HG03139 (cell line): ENCODE data around the gene SPATA31E1.

ENCODE experiments used
- ATAC-seq: cut with Tn5 transposase; IDR thresholded peaks from one replicate; pipeline ENCODE4 v1.9.1; 2021; ENCODE audit not compliant: unreplicated experiment

Gene SPATA31E1

DNA sequence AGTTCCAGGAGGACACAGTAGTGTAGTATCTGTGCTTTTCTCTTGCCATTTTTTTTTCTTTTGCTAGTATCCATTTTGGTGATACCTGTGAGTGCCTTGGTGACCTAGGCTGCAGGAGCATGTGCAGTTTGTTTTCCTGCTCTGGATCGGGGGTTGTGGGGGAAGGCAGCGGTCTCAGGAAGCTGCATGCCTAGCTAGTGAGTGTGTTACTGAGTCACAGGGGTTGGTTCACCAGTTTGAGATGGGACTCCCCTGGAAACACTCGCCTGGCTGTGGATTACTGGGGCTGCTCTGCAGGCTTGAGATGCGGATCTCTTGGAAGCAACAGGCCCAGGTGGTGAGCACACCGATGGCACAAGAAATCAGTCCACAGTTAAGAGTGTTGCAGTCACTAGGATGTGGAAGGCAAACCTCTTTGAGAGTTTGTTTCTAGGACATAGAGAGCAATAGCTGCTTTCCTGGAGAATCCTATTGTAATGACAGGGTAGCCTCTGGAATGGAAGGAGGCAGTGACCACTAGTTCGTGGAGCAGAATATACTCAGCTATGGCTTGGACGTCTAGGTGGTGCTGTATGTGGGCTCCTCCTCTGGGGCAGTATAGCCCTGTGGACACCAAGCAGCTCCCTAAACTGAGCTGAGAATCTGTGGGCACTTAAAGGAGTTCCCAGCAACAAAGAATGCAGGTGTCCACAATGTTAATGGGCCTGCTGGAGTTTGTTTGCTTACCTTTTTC, 20.0 kb upstream of the SPATA31E1 start:
- ATAC-seq = no peak

DNA sequence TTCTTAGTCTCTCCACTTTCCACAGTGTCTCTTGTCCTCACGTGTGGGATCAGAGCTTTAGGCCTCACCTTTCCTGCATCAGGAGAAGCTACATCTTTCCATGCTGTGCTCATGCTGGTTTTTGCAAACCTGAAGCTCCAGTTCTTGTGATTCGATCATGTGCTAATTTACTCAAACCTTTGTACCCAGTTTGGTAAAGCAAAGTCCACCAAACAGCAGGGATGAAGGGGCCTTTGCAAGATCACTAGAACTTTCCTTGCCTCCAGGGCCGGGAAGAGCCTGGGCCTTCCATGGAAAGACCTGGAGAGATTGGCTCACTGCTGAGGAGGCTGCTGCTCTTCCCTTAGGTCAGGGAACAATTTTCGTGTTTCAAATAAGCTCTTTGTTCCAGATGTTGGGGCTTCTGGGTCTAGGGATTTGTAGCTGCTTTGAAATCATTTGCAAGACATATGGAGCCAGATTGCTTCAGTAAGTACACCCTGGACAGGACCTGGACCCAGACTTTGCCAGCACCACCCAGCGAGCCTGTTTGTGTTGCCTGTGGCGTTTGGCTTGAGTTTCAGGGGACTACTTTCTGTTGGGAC, 18.7 kb upstream of the SPATA31E1 start:
- ATAC-seq = no peak

DNA sequence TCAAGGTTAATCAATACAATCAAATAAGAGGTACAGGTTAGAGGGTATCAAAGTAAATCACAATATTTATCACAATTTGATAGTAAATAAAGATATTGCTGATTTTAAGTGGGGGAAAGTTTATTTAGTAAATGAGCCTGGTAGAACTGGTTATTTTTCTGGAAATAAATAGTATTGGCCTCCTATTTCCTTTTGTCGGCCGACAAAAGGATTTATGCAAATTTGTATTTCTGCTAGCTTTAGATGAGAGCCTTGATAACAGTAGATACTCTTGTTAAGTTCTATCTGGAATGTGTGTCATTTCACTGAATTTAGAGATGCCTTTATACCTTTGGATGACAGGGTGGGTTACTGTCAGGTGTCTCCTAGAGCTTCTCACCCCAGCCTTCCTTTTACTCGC, 17.8 kb upstream of the SPATA31E1 start:
- ATAC-seq = no peak

DNA sequence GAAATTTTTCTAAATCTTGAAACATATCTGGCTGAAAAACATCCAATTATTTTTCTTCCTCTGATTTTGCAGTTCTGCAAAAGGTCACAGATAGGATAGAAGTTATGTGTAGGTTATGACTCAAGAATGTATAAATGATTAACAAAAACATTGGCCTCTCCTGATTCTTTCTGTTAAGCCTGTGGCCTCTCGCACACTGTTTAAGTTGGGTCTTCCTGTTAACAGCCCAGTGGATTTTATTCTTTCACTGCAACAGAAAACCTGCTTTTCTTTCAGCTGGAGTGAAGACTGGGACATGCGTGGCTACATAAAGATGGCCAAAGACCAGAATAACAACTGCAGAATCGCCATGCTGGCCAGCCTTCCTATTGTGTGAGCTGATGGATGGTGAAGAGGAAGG, 17.1 kb upstream of the SPATA31E1 start:
- ATAC-seq = no peak

DNA sequence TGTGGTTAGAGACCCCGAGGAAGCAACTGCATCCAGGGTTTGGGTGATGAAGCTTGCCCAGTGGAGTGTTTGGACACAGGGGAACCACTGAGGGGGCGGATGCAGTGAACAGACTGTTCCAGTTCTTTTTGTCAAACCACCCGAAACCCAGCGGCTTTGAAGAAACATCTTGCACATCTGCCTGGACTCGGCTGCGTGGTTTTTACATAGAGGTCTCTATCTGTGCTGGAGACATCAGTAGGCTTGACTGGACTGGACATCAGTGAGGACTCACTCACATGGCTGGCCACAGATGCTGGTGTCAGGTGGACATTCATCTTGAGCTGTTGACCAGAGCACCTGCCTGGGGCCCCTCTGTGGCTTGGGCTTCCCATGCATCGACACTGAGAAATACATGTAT, 15.3 kb upstream of the SPATA31E1 start:
- no peak for ATAC-seq

DNA sequence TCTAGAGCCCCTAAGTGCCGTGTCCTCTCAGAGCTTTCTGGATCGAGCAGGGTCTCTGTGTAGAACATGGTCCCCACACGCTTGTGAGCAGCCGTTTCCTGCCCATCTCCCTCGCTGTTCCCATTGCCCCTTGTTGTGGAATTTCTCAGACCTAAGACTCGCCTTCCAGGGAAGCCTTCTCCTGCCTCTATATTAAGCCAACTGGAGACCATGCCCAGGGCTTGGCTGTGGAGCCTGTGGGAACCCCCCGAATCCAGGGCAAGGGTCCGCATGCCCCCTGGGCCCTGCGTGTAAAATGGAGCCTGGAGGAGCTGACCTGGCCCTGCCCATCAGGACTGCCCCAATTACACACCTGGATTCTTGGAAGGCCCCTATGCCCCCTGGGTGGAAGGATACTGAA, 14.5 kb upstream of the SPATA31E1 start:
- no peak for ATAC-seq

DNA sequence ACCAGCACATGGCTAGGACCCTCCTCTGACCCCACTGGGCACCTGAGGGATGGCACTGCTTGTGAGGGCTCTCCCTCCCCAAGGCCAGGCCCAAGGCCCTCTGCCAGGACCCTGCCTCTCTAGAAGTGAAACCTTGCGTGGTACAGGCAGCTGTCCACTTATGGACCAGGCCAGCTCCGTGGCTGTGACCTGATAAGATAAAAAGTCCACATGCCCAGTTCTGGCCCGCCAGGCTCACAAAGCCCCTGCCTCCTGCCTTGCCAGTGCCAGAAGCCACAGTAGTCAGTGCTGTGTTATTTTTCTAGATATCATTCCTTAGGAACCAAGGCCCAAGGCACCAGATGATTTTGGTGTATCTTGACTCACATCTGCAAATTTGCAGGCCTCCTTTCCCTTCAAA, 14.0 kb upstream of the SPATA31E1 start:
- no peak for ATAC-seq

DNA sequence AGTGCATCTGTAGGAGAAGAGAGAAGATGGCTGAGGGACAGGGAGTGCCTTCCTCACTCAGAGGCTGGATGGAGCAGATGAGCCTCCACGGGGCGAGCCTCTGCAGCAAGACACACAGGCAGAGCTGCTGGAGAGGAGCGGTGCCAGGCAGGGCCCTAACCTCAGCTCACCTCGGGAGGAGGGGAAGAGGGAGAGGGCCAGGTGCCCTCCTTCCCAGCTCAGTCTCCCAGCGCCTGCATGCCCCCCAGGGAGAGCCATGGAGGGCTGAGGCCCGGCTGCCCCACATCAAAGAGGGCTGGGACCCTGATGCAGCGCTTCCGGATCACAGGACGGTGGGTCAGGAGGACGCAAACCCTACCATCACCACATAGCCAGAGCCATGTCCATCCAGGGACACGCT, 13.6 kb upstream of the SPATA31E1 start:
- ATAC-seq = no peak

DNA sequence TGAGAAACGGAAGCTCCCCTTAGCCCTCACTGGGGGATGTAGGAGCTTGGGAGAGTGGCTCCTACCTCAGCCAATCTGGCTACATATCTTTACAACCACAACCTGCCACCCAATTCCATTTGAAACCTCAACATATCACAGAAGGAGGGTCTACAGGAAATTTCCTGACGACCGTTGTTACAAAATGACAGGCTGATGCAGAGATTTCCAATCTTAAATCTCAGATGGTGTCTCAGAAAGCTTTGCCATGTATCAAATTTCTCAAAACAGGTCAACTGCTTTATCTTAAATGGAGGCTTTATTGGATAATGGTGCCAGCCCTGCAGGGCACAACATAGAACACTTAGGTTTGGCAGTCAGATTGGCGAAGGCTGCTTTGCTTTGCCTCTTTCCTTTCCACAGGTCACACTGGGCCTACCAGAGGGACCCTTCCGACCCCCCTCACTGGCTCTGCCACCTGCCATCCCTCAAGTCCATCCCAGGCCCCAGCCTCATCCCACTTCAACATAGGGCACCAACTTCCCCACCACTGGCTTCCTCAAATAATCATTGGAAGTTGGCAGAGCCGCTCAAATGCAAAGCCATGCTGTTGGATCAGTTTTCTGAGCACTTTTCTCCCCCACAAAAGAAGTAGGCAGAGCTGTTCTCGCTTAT, 11.1 kb upstream of the SPATA31E1 start:
- ATAC-seq = no peak

DNA sequence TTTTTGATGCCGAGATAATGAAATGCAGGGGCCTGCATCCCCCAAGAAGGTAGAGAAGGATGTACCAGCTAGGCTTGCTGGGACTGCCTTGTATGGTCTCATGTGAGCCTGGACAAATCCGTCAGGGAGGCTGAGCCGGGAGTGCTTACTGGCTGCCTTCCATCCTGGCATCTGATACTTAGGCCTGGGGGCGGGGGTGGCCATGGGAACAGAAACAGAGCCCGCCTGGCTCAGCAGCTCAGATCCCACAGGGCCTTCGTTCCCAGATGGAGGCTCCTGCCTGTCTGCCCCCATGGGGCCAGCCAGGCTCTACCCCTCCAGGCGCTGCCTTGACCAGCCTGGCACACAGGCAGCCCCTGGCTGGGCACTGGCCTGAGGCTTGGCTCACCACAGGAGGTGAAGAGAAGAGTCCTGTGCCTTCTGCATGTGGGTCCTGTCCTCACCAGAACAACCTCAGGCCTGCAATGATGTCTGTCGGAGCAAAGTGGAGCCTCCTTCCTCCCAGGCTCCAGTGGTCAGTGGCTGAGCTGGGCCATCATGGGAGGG, 10.5 kb upstream of the SPATA31E1 start:
- no peak for ATAC-seq

DNA sequence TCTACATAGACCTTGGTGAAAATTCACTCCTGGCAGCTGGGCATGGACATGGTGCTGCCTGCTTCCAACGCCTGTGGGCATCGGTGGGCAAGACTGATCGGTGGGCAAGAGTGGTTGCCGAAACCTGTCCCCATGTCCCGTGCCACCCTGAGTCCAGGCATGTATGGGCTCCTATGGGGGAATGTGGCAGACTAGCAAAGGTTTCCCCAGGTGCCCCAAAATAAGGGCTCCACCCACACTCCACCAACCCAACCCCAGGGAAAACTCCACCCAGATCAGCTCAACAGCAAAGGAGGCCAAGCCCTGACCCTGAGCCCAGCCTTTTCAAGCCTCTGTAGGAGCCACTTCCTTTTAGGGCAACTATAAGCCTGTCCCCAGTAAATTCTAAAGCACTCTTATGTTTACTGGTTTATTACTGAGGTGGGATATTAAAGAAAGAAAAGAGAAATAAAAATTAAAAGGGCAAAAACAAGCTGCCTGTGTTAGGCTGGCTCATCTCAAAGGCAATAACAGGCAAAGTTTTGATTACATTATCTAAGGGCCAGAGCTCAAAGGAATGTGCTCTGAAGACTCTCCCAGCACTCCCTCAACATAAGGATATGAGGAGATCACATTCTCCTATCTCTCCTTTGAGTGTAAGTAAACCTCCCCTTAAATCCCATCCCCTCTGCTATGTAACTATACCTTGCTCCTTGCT, 8.9 kb upstream of the SPATA31E1 start:
- no peak for ATAC-seq

DNA sequence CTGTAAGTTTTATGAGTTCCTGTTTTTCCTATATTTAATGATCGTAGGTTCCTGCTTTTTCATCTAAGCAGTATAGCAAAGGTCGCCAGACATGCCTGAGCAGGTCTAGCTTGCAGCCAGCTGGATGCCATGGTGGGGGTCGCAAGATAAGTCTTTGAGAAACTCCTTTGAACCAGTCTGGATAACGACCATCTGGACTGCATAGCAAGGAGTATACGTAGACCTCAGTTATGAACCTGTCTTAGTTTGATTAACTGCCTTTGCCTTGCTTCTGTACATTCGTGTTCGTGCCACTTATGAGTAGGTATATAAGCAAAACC, 8.4 kb upstream of the SPATA31E1 start:
- ATAC-seq = no peak

DNA sequence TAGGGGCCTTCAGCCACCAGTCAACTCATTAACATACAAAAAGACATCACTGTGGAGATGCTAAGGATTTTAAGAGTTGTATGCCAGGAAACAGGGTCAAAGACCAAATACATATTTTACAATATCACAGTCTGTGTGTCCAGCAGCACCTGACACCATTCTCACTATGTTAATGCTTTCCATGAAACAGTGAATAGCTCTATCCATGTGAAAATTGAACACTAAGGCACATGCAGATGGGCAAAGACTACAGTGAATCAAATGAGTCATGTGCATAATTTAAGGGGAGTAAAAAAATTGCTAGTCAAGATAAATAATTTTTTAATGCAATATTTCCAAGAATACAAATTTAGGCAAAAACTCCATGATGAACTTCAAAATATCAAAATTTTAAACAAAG, 7.6 kb upstream of the SPATA31E1 start:
- ATAC-seq = no peak

DNA sequence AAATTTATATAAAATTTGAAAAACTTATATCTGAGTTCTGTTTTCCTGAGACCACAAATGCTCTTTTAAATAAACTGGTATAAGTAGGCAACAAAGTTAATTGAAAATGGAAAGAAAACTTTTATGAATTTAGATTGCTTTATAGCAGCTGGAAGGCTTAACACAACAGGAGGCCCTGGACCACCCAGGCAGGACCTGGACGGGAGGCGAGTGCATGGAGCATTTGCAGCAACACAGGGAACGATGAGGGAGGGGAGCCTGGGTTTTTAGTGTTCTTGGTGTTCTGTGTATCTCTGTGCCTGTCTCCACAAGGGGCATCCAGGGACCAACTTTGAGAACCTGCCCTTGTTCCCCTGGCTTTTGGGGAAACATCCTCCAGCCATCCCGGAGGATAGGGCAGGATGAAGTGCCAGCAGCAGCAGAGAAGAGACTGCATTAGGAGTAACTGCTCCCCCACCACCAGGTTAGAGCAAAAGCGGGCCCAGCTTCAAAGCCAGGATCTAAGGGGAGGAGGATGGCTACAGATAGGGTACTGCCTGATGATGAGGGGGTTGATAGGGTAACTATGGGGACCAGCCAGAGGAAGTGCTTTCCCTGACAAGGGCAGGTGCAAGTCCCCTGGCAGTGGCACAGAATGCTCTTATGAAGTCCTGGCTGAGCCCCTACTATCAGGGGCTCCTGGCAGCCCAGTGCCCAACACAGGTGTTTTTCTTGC, 6.7 kb upstream of the SPATA31E1 start:
- no peak for ATAC-seq

DNA sequence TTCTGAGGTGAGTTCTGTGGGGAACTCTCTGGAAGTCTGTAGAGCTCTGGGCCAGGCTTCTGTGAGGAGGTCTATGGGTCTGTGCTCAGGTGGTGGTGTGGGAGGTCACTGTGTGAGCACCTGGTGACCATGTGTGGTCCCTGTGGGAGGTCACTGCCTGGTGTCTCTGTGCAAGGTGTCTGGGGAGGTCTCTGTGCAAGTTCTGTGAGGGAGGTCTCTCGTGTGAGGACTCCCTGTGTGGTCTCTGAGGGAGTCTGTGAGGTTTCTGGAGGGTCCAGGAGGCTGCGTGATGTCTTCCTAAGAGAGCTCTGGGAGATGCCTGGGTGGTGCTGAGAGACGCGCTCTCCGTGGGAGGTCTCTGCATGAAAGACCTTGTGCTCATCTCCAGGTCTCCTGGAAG, 6.0 kb upstream of the SPATA31E1 start:
- no peak for ATAC-seq

DNA sequence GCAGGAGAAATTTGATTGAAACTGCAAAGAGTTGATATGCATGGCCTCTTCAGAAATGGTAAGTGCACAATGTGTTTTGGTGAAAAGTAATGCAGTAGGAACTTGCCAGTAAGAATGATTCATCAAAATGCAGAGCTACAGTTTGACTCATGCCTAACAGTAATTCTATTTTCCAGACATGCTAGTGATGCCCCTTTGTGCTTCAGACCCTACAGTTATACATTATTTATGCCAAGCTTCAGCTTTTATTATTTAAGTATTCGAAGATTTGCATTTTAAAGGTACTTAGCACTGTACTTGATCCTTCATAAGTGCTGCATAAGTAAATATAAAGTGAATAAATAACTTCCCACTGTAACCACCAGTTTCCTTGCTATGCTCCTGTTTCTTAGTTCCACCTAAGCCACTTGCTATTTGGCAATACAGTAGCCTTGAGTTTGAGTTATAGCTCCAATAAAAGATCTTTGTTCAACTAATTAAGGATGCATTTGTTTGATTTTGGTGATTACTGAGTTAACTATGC, 3.6 kb upstream of the SPATA31E1 start:
- no peak for ATAC-seq

DNA sequence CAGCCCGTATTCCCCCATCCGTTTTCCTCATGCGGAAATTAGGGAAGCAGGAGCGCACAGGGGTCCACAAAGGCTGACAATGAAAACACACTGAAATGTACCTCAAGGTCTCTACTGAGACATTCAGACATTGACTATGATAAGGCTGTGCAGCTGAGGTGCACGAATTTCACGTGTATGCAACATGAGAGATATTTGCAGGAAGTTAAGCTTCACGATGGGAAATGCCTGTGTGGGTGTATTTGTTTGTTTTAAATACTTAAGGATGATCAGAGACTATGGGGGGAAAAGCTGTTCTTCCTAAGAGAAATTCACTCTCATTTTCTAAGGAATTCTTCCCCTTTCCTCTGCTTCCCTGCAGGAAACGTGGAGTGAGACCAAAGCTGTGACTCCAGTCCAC, 2.6 kb upstream of the SPATA31E1 start:
- no peak for ATAC-seq

DNA sequence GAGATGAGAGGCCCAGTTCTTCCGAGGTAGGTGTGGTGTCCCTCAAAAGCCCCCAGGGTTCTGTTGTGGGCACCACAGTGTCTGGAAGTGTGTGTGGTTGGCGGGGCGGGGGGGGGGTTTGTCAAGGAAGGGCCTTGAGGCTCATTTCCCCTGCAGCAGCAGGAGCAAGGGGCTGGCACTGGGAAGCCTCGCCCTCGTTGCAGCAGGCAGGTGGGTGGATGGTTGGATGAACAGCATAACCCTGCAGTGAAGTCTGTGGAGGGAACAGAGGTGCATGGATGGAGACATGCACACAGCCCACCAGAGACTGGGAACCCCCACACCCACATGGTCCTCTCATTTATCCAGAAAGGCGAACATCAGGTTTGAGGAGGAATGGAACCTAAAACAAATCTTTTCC, 2.0 kb upstream of the SPATA31E1 start:
- ATAC-seq = no peak

DNA sequence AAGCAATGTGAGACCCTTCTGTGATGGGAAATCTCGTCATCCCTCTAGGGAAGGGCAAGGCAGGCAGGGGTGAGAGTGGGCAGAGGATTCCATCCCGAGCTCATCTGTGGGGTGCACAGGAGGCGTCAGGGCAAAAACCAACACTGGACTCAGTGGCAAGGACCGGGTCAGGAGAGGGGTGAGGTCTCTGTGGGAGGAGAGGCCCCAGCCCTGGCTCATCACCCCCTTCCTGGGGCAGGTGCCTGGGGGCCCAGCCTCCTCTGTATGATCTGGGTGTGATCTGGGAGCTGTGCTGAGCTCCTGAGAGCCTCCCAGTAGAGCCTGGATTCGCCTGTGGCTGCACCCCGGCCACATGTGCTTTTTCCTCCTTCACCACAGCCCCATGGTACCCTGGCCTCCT, 597 bp downstream of the SPATA31E1 start:
- no peak for ATAC-seq

DNA sequence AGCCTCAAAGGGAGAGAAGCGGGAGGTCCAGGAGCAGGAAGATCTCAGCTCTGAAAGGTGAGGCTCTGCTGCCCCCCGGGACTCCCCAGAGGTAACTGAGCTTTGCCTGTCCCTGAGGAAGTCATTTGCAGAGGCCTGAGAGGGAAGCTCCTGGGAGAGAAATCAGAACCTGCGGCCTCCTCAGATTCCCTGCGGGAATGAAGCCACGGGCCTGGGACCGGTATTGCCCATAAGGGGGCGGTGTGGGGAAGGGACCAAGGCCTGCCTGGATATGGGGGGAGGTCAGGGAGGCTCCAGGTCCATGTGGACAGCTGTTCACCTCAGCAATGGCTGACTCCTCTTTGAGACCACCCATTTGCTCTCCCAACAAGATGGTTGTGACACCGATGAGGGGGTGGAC, 1.3 kb downstream of the SPATA31E1 start:
- ATAC-seq = no peak
